CD4-positive, alpha-beta T cell treated with Interleukin-21 for 1 hour (primary cell): Measurements from ENCODE around the gene DGCR8.

Experiments used
- DNase-seq: peaks from one replicate; pipeline ENCODE4 v3.0.0-alpha.2; 2020

DGCR8 gene

GRCh38 chr22:20142711-20143621 is 62.9 kb downstream of the DGCR8 start:
- no peak for DNase-seq

GRCh38 chr22:20143883-20144665 is 64.0 kb downstream of the DGCR8 start:
- DNase-seq = no peak

- no peak for DNase-seq
Observed at GRCh38 chr22:20145206-20145831, 65.3 kb downstream of the DGCR8 start.

GRCh38 chr22:20145832-20146223 is 65.8 kb downstream of the DGCR8 start:
- DNase-seq = no peak

- DNase-seq = no peak
Observed at GRCh38 chr22:20146777-20147176, 66.7 kb downstream of the DGCR8 start.

- DNase-seq = no peak
Observed at GRCh38 chr22:20147237-20147988, 67.4 kb downstream of the DGCR8 start.

- DNase-seq = no peak
Observed at GRCh38 chr22:20148414-20148813, 68.4 kb downstream of the DGCR8 start.

GRCh38 chr22:20149257-20150250 is 69.5 kb downstream of the DGCR8 start:
- DNase-seq = no peak

- DNase-seq = no peak
Observed at GRCh38 chr22:20150381-20151275, 70.6 kb downstream of the DGCR8 start, which contains the start of gene CCDC188. Gene CCDC188 (minus strand): TSS chr22:20151055. CDS start chr22:20150986, 69 bp downstream.

GRCh38 chr22:20151276-20151588 is 71.2 kb downstream of the DGCR8 start:
- DNase-seq = no peak

GRCh38 chr22:20152464-20152890 is 72.4 kb downstream of the DGCR8 start:
- no peak for DNase-seq

GRCh38 chr22:20153945-20154344 is 73.9 kb downstream of the DGCR8 start:
- DNase-seq = no peak

- no peak for DNase-seq
Observed at GRCh38 chr22:20154602-20155187, 74.7 kb downstream of the DGCR8 start.

- peak; percentile 19 for DNase-seq
Observed at GRCh38 chr22:20155330-20156041, 75.4 kb downstream of the DGCR8 start.

- no peak for DNase-seq
Observed at GRCh38 chr22:20156042-20156389, 76.0 kb downstream of the DGCR8 start.

GRCh38 chr22:20156611-20157429 is 76.8 kb downstream of the DGCR8 start:
- DNase-seq = peak; percentile 88

- no peak for DNase-seq
Observed at GRCh38 chr22:20157430-20158183, 77.6 kb downstream of the DGCR8 start.
